ENCODE measurements around the gene MICAL2.

The MICAL2 gene

GRCh38 chr11:12106501-12106900, 3.9 kb upstream of the MICAL2 start:
- no peaks in the 10 kb centered on the region for H3K36me3 ChIP-seq (replicated peaks; ENCODE audit: low read depth, low read length)
- no peak overlapping the region for H3K9ac ChIP-seq (ENCODE audit: low read length)
- H3K4me1 ChIP-seq (ENCODE audit: low read length), result no peaks in the 10 kb centered on the region; the same call in 1 of the 2 replicates
- no peak overlapping the region for H2AFZ ChIP-seq (ENCODE audit: low read depth, low read length)
- H3K27me3 ChIP-seq (ENCODE audit: low read depth, low read length), result peaks cover 29% of the 10 kb centered on the region
- H3K4me2 ChIP-seq (ENCODE audit: low read length), result no peak overlapping the region
- no peaks in the 10 kb centered on the region for H4K20me1 ChIP-seq (ENCODE audit: insufficient read depth, low read length)
- no peak overlapping the region for H3K4me3 ChIP-seq (ENCODE audit: low read length)
- H3K27ac ChIP-seq (ENCODE audit: low read length), result no peak overlapping the region
- no peaks in the 10 kb centered on the region for H3K79me2 ChIP-seq (ENCODE audit: low read length)
- no peaks in the 10 kb centered on the region for H3K9me3 ChIP-seq (ENCODE audit: insufficient read depth, low read length)
- no peak for TF ChIP-seq EZH2phosphoT487 (IDR thresholded peaks at IDR 0.05; ENCODE audit: low read depth)
- TF ChIP-seq CTCF (IDR thresholded peaks at IDR 0.05; ENCODE audit: low read depth, low read length), result no peak

- H3K27me3 ChIP-seq (ENCODE audit: low read depth, low read length), result peaks cover 6% of the 10 kb centered on the region; the same call in 1 of the 2 replicates
- TF ChIP-seq CTCF (IDR thresholded peaks at IDR 0.05; ENCODE audit: low read depth, low read length), result no peak
- TF ChIP-seq EZH2phosphoT487 (IDR thresholded peaks at IDR 0.05; ENCODE audit: low read depth), result no peak
- no peak overlapping the region for H3K27ac ChIP-seq (ENCODE audit: low read length)
- no peak overlapping the region for H3K4me3 ChIP-seq (ENCODE audit: low read length)
- no peak overlapping the region for H2AFZ ChIP-seq (ENCODE audit: low read depth, low read length)
- no peaks in the 10 kb centered on the region for H3K79me2 ChIP-seq (ENCODE audit: low read length)
- H3K4me2 ChIP-seq (ENCODE audit: low read length), result no peak overlapping the region
- H3K9ac ChIP-seq (ENCODE audit: low read length), result no peak overlapping the region
- no peaks in the 10 kb centered on the region; the same call in 1 of the 2 replicates for H3K4me1 ChIP-seq (ENCODE audit: low read length)
- H4K20me1 ChIP-seq (ENCODE audit: insufficient read depth, low read length), result no peaks in the 10 kb centered on the region
- H3K36me3 ChIP-seq (replicated peaks; ENCODE audit: low read depth, low read length), result no peaks in the 10 kb centered on the region
- H3K9me3 ChIP-seq (ENCODE audit: insufficient read depth, low read length), result no peaks in the 10 kb centered on the region
Measured at GRCh38 chr11:12108875-12109453, 1.4 kb upstream of the MICAL2 start.

- H2AFZ ChIP-seq (ENCODE audit: low read depth, low read length), result peak overlapping the region; percentile 20; the same call in 1 of the 2 replicates
Measured at GRCh38 chr11:12109591-12110196, 696 bp upstream of the MICAL2 start.

More at GRCh38 chr11:12109591-12110196, 696 bp upstream of the MICAL2 start:
- TF ChIP-seq CTCF (IDR thresholded peaks at IDR 0.05; ENCODE audit: low read depth, low read length), result no peak
- Histone ChIP-seq H3K79me2 (ENCODE audit: low read length) (no peaks in the 10 kb centered on the region), H3K4me3 (ENCODE audit: low read length) (peak overlapping the region; percentile 74), H3K27ac (ENCODE audit: low read length) (no peak overlapping the region), H3K27me3 (ENCODE audit: low read depth, low read length) (no peaks in the 10 kb centered on the region), H3K9ac (ENCODE audit: low read length) (no peak overlapping the region), H4K20me1 (ENCODE audit: insufficient read depth, low read length) (no peaks in the 10 kb centered on the region), H3K36me3 (replicated peaks; ENCODE audit: low read depth, low read length) (no peaks in the 10 kb centered on the region), H3K4me2 (ENCODE audit: low read length) (peak overlapping the region; percentile 54), H3K4me1 (ENCODE audit: low read length) (no peaks in the 10 kb centered on the region; the same call in 1 of the 2 replicates), H3K9me3 (ENCODE audit: insufficient read depth, low read length) (no peaks in the 10 kb centered on the region)
